GM23248 (cell line): ENCODE data around the gene SBK2. TPM values are rescaled to one million over a fixed set of nuclear protein-coding genes. Genes with fewer than 3 reads are reported as not detected.

Source experiments
- DNase-seq: peaks from one replicate; pipeline ENCODE4 v3.0.0-alpha.2; 2015
- H2AFZ ChIP-seq: fragments of 200-600 bp; sonication (generic); 2 replicates; pipeline ENCODE4 v1.6.1; 2016; ENCODE audit warnings: antibody characterized with exemption
- H3F3A ChIP-seq: fragments of 200-600 bp; sonication (generic); 2 replicates; pipeline ENCODE4 v1.6.1; 2016; ENCODE audit warnings: mild to moderate bottlenecking, antibody characterized with exemption, mixed run types; ENCODE audit not compliant: insufficient read depth
- H3K27ac ChIP-seq: fragments of 200-600 bp; sonication (generic); 2 replicates; pipeline ENCODE4 v1.5.1; 2016; ENCODE audit warnings: mild to moderate bottlenecking
- H3K27me3 ChIP-seq: fragments of 200-600 bp; sonication (generic); replicated peaks from 2 replicates; pipeline ENCODE4 v1.6.1; 2016; ENCODE audit warnings: mild to moderate bottlenecking; ENCODE audit not compliant: insufficient read depth
- H3K36me3 ChIP-seq: fragments of 200-600 bp; sonication (generic); 2 replicates; pipeline ENCODE4 v1.6.1; 2016; ENCODE audit warnings: low read depth, mild to moderate bottlenecking
- H3K4me1 ChIP-seq: fragments of 200-600 bp; sonication (generic); 2 replicates; pipeline ENCODE4 v1.6.1; 2016; ENCODE audit warnings: mild to moderate bottlenecking; ENCODE audit not compliant: insufficient read depth
- H3K4me2 ChIP-seq: fragments of 200-600 bp; sonication (generic); one replicate; pipeline ENCODE4 v1.6.1; 2016; ENCODE audit warnings: mild to moderate bottlenecking; ENCODE audit not compliant: unreplicated experiment
- H3K4me3 ChIP-seq: fragments of 200-600 bp; sonication (generic); 2 replicates; pipeline ENCODE4 v1.5.1; 2016; ENCODE audit warnings: mild to moderate bottlenecking
- H3K79me2 ChIP-seq: fragments of 200-600 bp; sonication (generic); 2 replicates; pipeline ENCODE4 v1.6.1; 2016; ENCODE audit warnings: mild to moderate bottlenecking; ENCODE audit not compliant: insufficient read depth
- H3K9ac ChIP-seq: fragments of 200-600 bp; sonication (generic); 2 replicates; pipeline ENCODE4 v1.6.1; 2016; ENCODE audit warnings: mild to moderate bottlenecking
- H3K9me2 ChIP-seq: fragments of 200-600 bp; sonication (generic); 2 replicates; pipeline ENCODE4 v1.6.1; 2016; ENCODE audit warnings: mixed run types, mild to moderate bottlenecking, moderate library complexity; ENCODE audit not compliant: insufficient read depth
- H3K9me3 ChIP-seq: fragments of 200-600 bp; sonication (generic); one replicate; pipeline ENCODE4 v1.6.1; 2017; ENCODE audit warnings: low read depth
- H4K20me1 ChIP-seq: fragments of 200-600 bp; sonication (generic); 2 replicates; pipeline ENCODE4 v1.6.0; 2016; ENCODE audit not compliant: insufficient read depth
- EZH2 ChIP-seq: fragments of 200-600 bp; sonication (generic); IDR thresholded peaks from 2 replicates; pipeline ENCODE4 v1.6.1; 2018; ENCODE audit warnings: antibody characterized with exemption, mild to moderate bottlenecking; ENCODE audit not compliant: insufficient read depth, poor library complexity, severe bottlenecking
- EZH2phosphoT487 ChIP-seq: fragments of 200-600 bp; sonication (generic); IDR thresholded peaks from 2 replicates; pipeline ENCODE4 v1.6.1; 2018; ENCODE audit warnings: antibody characterized with exemption, moderate library complexity, mild to moderate bottlenecking, low read depth; ENCODE audit not compliant: insufficient read depth
- WGBS, 2 experiments: methylation state at CpG; one replicate each; pipeline ENCODE4 v1.1.6; 2015 to 2017; ENCODE audit warnings: low lambda C conversion rate in 2 of 2, low coverage in 1 of 2; ENCODE audit errors: missing lambda C conversion rate in 2 of 2; 5-methylcytosine and 5-hydroxymethylcytosine counted together
- in situ Hi-C: fragments of 300-500 bp; cut with MboI; formaldehyde crosslinking; loops from 2 replicates; pipeline ENCODE4 v1.15.0; 2020
- polyA plus RNA-seq: library from polyadenylated mRNA; unstranded; fragments of >200 nt; fragmentation: Nextera tagmentation; extraction: Ambion mirVana; gene quantifications from 2 replicates; pipeline ENCODE4 v1.2.1, GENCODE V29; 2016
- total RNA-seq: library from RNA; depleted of rRNA; stranded (reverse); fragments of >200 nt; shearing (Covaris generic); gene quantifications from 2 replicates; pipeline ENCODE4 v1.2.3, GENCODE V29; 2014

Gene SBK2
- total and polyA plus RNA-seq, 2 experiments from 2014 or later = not detected

DNA sequence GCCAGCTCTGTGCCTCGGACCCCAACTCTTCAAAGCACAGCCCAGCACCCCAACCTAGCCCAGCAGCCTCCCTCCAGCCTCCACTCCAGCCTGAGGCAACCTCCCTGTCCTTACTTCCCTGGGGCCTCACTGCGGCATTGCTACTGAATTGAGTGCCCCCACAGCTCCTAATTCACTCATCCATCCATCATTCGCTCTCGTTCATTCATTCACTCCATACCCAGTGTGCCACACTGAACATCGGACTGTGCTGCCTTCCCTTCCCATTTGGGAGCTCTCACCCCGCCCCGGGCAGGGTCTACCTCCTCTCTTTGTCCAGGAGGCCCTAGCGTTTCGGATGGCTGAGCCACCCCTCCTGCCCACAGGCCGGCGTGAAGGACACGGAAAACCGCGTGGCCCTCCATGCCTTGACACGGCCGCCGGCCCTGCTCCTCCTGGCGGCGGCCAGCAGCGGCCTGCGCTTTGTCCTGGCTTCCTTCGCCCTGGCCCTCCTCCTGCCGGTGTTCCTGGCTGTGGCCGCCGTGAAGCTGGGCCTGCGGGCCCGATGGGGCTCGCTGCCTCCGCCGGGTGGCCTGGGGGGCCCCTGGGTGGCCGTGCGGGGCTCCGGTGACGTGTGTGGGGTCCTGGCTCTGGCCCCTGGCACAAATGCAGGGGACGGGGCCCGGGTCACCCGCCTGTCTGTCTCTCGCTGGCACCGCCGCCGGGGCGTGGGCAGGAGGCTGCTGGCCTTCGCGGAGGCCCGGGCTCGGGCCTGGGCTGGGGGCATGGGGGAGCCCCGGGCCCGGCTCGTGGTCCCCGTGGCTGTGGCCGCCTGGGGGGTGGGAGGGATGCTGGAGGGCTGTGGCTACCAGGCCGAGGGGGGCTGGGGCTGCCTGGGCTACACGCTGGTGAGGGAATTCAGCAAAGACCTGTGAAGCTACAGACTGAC, 50.6 kb downstream of the SBK2 start:
- in situ Hi-C loops = no loop called here
- H3K27me3 ChIP-seq = no peaks in the 10 kb centered on the region
- TF ChIP-seq EZH2 (no peak), EZH2phosphoT487 (no peak)
- H3K36me3 ChIP-seq = no peaks in the 10 kb centered on the region
- H3K4me3 ChIP-seq = peak overlapping the region; percentile 80
- H2AFZ ChIP-seq = no peak overlapping the region
- peaks cover 24% of the 10 kb centered on the region for H3K4me1 ChIP-seq
- peak overlapping the region; percentile 93 for H3K4me2 ChIP-seq
- no peaks in the 10 kb centered on the region for H3K9me3 ChIP-seq
- 40 to 41% methylated on average over 29 to 45 of the region's 53 CpGs for WGBS, 2 experiments
- peak; percentile 81 for DNase-seq
- H3K27ac ChIP-seq = peak overlapping the region; percentile 97
- peaks cover 9% of the 10 kb centered on the region; the same call in 1 of the 2 replicates for H3K79me2 ChIP-seq
- H3F3A ChIP-seq = peaks cover 12% of the 10 kb centered on the region
- H3K9me2 ChIP-seq = no peaks in the 10 kb centered on the region
- no peaks in the 10 kb centered on the region for H4K20me1 ChIP-seq
- peak overlapping the region; percentile 86 for H3K9ac ChIP-seq

DNA sequence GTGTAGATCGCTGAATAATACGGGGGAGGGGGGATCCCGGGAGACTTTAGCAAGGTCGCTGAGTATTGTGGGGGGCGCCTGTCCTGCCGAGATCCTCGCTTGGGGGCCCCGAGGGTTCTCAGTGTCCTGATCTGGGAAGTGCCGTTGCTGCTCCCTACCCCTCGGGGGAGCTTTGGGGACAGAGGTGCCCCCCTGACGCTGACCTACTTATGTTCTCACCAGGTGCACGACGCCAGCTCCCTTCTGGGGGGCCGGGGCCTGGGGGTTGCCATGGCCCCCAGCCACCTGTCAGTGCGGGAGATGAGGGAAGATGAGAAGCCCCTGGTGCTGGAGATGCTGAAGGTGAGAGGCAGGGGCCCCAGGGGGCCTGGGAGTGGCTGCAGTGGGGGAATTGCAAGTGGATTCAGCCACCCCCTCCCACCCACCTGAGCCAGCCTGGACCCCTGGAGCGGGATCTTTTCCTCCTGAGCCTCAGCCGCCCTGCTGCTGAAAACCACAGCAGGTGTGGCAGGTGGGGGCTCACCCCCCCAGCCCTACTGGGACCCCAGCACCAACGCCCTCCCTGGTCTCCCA, 51.4 kb downstream of the SBK2 start:
- peaks cover 12% of the 10 kb centered on the region for H3F3A ChIP-seq
- H3K27ac ChIP-seq = peak overlapping the region; percentile 97
- peak; percentile 28 for DNase-seq
- no peaks in the 10 kb centered on the region for H3K27me3 ChIP-seq
- peaks cover 24% of the 10 kb centered on the region for H3K4me1 ChIP-seq
- in situ Hi-C loops = no loop called here
- no peaks in the 10 kb centered on the region for H3K36me3 ChIP-seq
- peak overlapping the region; percentile 65 for H2AFZ ChIP-seq
- peak overlapping the region; percentile 80 for H3K4me3 ChIP-seq
- no peaks in the 10 kb centered on the region for H4K20me1 ChIP-seq
- WGBS, 2 experiments = 16 to 23% methylated on average over 11 to 18 of the region's 18 CpGs
- TF ChIP-seq EZH2 (no peak), EZH2phosphoT487 (no peak)
- no peaks in the 10 kb centered on the region for H3K9me3 ChIP-seq
- H3K79me2 ChIP-seq = peaks cover 9% of the 10 kb centered on the region; the same call in 1 of the 2 replicates
- H3K9me2 ChIP-seq = no peaks in the 10 kb centered on the region
- H3K4me2 ChIP-seq = peak overlapping the region; percentile 81
- peak overlapping the region; percentile 86 for H3K9ac ChIP-seq

DNA sequence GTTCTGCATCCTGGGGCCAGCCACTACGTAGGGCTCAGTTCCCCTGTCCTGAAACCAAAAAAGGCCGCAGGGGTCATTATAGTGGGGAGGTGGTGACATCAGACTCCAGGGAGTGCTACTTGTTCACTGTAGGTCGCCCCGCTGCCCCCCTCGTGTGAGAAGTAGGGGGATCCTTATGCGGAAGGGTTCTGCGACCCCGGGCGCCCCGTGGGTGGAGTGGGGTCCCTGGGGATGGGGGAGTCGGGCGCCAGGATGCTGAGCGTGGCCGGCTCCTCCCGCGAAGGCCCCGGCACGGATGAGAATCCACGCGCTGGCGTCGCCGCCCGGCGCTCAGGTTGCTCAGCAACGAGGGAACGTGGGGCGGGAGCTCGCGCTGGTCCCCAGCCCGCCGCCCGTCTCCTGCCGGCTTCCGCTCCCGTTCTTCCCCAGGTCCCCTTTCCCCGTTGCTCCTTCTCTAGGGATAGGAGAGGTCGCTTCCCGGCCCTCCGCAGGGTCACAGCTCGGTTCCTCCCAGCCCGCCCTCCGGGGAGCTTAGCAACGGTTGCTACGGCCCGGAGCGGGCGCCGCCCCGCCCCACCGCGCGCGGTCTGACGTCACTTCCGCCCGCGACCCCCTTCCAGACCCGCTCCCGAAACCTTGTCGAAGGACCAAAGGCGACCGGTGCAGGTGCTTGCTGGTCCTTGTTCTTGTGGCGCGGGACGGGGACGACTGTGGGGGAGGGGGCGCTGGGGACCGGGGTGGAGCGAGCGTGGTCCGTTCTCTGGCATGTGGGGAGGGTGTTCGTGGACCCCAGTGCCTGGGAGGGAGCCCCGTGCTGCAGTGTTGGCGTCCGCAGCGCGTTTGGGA, 52.1 kb downstream of the SBK2 start, which contains the start of gene NAT14:
Gene NAT14 (plus strand): TSS at position 596 of the 846 bp plus-strand sequence. CDS start 521 bp downstream, outside the sequence.
- in situ Hi-C loops = no loop called here
- no peaks in the 10 kb centered on the region for H3K27me3 ChIP-seq
- H3K9ac ChIP-seq = peak within 1 kb of the TSS; percentile 86
- 3 to 4% methylated on average over 43 to 68 of the region's 78 CpGs for WGBS, 2 experiments
- H4K20me1 ChIP-seq = no peaks in the 10 kb centered on the region
- H3K36me3 ChIP-seq = no peaks in the 10 kb centered on the region
- H3K9me3 ChIP-seq = no peaks in the 10 kb centered on the region
- peak within 1 kb of the TSS; percentile 80 for H3K4me3 ChIP-seq
- H3K9me2 ChIP-seq = no peaks in the 10 kb centered on the region
- TF ChIP-seq EZH2phosphoT487 (no peak), EZH2 (no peak)
- DNase-seq = peak; percentile 77
- H2AFZ ChIP-seq = peak within 1 kb of the TSS; percentile 65
- H3K79me2 ChIP-seq = peaks cover 10% of the 10 kb centered on the region
- H3K27ac ChIP-seq = peak within 1 kb of the TSS; percentile 97
- peak within 1 kb of the TSS; percentile 81 for H3K4me2 ChIP-seq
- peaks cover 24% of the 10 kb centered on the region for H3K4me1 ChIP-seq
- H3F3A ChIP-seq = peaks cover 12% of the 10 kb centered on the region
